Motor neuron (in vitro differentiated cells): ENCODE results near the gene SNRNP200. TPM values are rescaled to one million over a fixed set of nuclear protein-coding genes. Genes with fewer than 3 reads are reported as not detected.

Experiments used
- ATAC-seq, 8 experiments: fragments of 200-7000 bp; cut with Tn5 transposase; replicated peaks in 6 of 8; 2 replicates each; pipeline ENCODE4 v1.8.0; 2021; ENCODE audit warnings: mild to moderate bottlenecking in 8 of 8, moderate library complexity in 8 of 8
- H3K27ac ChIP-seq, 2 donors: fragments of 250-450 bp; sonication (Bioruptor Pico); 2 replicates each; pipeline ENCODE4 v1.9.0; 2021; ENCODE audit warnings: antibody characterized with exemption in 2 of 2, mild to moderate bottlenecking in 2 of 2, moderate library complexity in 1 of 2
- H3K4me1 ChIP-seq, 2 donors: fragments of 250-450 bp; sonication (Bioruptor Pico); replicated peaks in 1 of 2; 2 replicates each; pipeline ENCODE4 v1.6.1; 2021; ENCODE audit warnings: antibody characterized with exemption in 2 of 2, mild to moderate bottlenecking in 2 of 2, moderate library complexity in 1 of 2
- H3K4me3 ChIP-seq, 5 donors: fragments of 250-450 bp; sonication (Bioruptor Pico); 2 replicates each; pipeline ENCODE4 v1.9.0; 2021; ENCODE audit warnings: antibody characterized with exemption in 5 of 5, mild to moderate bottlenecking in 5 of 5, moderate library complexity in 4 of 5
- WGBS, 10 experiments: fragments of 450-650 bp; shearing (Covaris generic); methylation state at CpG; one replicate each; pipeline ENCODE4 v1.0.0; 2022; 5-methylcytosine and 5-hydroxymethylcytosine counted together
- in situ Hi-C, 9 experiments: fragments of 400-800 bp; cut with MboI; loops; one replicate each; pipeline ENCODE4 v1.15.0; 2021; ENCODE audit warnings: low sequenced_read_pairs in 9 of 9, low pct_unique_long_range_greater_than_20kb in 2 of 9; ENCODE audit not compliant: unreplicated experiment in 9 of 9
- total RNA-seq, 8 experiments: library from RNA; unstranded; fragments of 300-600 nt; gene quantifications; 2 replicates each; pipeline versions ENCODE4 v1.2.3 to v1.2.4, GENCODE V29; 2022

Gene SNRNP200
- 100 to 1,000 TPM in 4 of 8 experiments, 10 to 100 TPM in 4; 50.1 to 150 (median 97.9) TPM for total RNA-seq

DNA sequence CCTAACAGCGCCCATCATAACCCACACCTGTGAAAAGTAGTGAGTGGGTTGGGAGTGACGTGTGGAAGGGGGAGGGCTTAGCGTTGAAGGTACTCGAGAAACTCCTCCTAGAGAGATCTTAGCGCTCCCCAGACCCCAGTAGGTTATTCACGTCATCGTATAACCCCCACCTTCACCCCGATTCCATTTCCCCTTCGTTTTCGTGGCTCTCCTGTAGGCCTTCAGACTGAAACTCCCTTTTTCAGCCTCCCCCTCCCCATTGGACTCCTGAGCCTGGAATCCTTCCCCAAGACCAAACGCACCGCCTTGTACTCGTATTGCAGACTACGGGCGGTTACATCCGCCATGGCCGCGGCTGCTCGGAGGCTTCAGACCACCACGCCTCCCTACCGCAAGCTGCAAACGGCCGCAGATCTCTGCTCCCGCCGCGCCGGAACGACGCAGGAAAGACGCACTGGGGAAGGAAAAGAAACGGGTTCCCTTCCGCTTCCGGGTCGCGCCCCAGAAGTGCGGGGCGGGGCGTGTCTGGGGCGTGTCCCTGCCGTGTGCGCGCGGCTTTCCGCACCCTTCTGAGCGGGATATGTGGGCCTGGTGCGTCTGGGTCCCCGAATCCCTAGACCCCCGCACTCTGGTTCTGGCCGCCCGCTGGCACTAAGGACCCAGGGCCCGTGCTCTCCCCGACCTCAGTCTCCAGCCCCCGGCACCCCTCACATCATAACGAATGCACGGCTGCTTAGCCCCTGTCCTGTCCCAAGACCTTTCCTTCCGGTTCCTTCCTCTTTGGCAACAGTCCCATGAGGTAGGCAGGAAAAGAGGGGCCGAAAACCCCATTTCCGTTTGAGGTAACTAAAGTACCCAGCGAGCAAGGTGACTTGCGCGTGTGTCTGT, at the start of gene SNRNP200:
Gene SNRNP200, minus strand, starts transcription at position 456 of the 888 bp plus-strand sequence. Its CDS starts 109 bp downstream, at position 347.
- in situ Hi-C loops = loop anchor here in 1 of 9 experiments (25.0 kb wide), 1 partner anchor 107 kb away; no protein-coding TSS in a partner anchor
- peak; percentile 95 to 99 (median 98) for ATAC-seq
- Histone ChIP-seq H3K4me3 (peak within 1 kb of the TSS; percentile 57 to 99 (median 83)), H3K4me1 (peaks cover 11 to 15% of the 10 kb centered on the region in 2 donors), H3K27ac (peak within 1 kb of the TSS; percentile 84 to 97)
- WGBS, 10 experiments = 0 to 4% (median 0%) methylated on average over 2 to 22 of the region's 61 CpGs; no CpG with 5 or more reads in 5 of the 10 experiments

DNA sequence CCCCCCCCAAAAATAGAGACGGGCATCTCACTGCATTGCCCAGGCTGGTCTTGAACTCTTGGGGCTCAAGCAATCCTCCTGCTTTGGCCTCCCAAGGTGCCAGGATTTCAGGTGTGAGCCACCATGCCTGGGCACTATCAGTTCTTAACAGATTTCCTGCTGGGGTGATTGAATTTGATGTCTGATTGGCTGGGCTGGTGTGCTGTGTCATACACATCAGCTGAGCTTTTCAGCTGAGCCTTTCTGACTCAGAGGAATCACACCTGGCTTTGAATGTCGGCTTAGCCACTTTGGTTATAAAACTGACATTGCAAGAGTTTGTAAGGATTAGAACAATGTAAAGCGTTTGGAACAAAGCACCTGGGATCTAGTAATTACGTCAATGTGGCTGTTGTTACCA, 49.1 kb upstream of the SNRNP200 start:
- Histone ChIP-seq H3K27ac (no peak overlapping the region), H3K4me3 (no peak overlapping the region), H3K4me1 (no peaks in the 10 kb centered on the region)
- 84 to 100% (median 96%) methylated on average over 2 to 4 of the region's 4 CpGs; no CpG with 5 or more reads in 1 of the 10 experiments for WGBS, 10 experiments
- no peak for ATAC-seq
- in situ Hi-C loops = no loop called here

- Histone ChIP-seq H3K4me3 (no peak overlapping the region), H3K27ac (no peak overlapping the region), H3K4me1 (no peaks in the 10 kb centered on the region)
- 17 to 100% (median 92%) methylated on average over 1 to 3 of the region's 4 CpGs; no CpG with 5 or more reads in 4 of the 10 experiments for WGBS, 10 experiments
- no peak for ATAC-seq
- in situ Hi-C loops = no loop called here
These were observed 48.3 kb upstream of the SNRNP200 start for GRCh38 chr2:96353606-96354101.

GRCh38 chr2:96353032-96353561, 47.8 kb upstream of the SNRNP200 start:
- in situ Hi-C loops = no loop called here
- Histone ChIP-seq H3K4me3 (no peak overlapping the region), H3K27ac (no peak overlapping the region), H3K4me1 (no peaks in the 10 kb centered on the region)
- 0 to 100% (median 42%) methylated on average over 1 to 6 of the region's 9 CpGs; no CpG with 5 or more reads in 4 of the 10 experiments for WGBS, 10 experiments
- peak in 4 of 8 experiments; percentile 63 to 100 (median 98) for ATAC-seq

DNA sequence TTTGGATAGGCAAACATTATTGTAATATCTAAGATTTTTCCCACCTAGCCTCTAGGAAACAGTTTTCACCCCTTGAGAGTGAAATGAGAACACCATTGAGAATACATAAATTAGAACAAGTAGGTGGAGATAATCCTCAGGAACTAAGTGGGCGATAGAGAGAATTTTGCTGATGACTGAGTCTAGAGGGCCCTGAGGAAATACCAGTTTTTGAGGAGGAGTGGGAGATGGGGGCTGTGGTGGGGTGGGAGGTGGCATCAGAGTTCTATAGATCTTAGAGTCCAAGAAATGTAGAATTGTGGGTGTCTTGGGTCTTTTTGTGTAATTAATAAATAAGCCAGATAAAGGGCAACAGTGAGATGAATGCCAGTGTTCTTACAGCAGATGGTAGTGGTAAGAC, 42.0 kb upstream of the SNRNP200 start:
- no peaks in the 10 kb centered on the region for H3K4me1 ChIP-seq
- no peak for ATAC-seq
- H3K27ac ChIP-seq = no peak overlapping the region
- in situ Hi-C loops = no loop called here
- no peak overlapping the region for H3K4me3 ChIP-seq
- 80% methylated on average over 1 of the region's 1 CpG; no CpG with 5 or more reads in 9 of the 10 experiments for WGBS, 10 experiments

- Histone ChIP-seq H3K4me1 (no peaks in the 10 kb centered on the region), H3K27ac (no peak overlapping the region), H3K4me3 (no peak overlapping the region)
- in situ Hi-C loops = no loop called here
- no peak for ATAC-seq
- 80 to 100% (median 98%) methylated on average over 1 to 5 of the region's 6 CpGs; no CpG with 5 or more reads in 2 of the 10 experiments for WGBS, 10 experiments
These were observed 40.6 kb upstream of the SNRNP200 start for GRCh38 chr2:96345868-96346462.

GRCh38 chr2:96345438-96345837, 40.1 kb upstream of the SNRNP200 start:
- peak in 5 of 8 experiments; percentile 38 to 89 (median 70) for ATAC-seq
- in situ Hi-C loops = no loop called here
- Histone ChIP-seq H3K27ac (no peak overlapping the region), H3K4me3 (no peak overlapping the region), H3K4me1 (no peaks in the 10 kb centered on the region)
- 70 to 100% (median 93%) methylated on average over 1 to 3 of the region's 4 CpGs for WGBS, 10 experiments

GRCh38 chr2:96344011-96344410, 38.7 kb upstream of the SNRNP200 start:
- WGBS, 10 experiments = 86 to 100% (median 96%) methylated on average over 1 to 5 of the region's 5 CpGs; no CpG with 5 or more reads in 3 of the 10 experiments
- H3K4me1 ChIP-seq = no peaks in the 10 kb centered on the region
- H3K4me3 ChIP-seq = no peak overlapping the region
- no peak for ATAC-seq
- in situ Hi-C loops = no loop called here
- H3K27ac ChIP-seq = no peak overlapping the region

GRCh38 chr2:96342085-96342484, 36.7 kb upstream of the SNRNP200 start:
- H3K4me3 ChIP-seq = no peak overlapping the region
- no peak overlapping the region for H3K27ac ChIP-seq
- in situ Hi-C loops = no loop called here
- ATAC-seq = peak in 2 of 8 experiments; percentile 38 to 39
- no peaks in the 10 kb centered on the region for H3K4me1 ChIP-seq
- 63 to 100% (median 90%) methylated on average over 1 to 6 of the region's 6 CpGs; no CpG with 5 or more reads in 2 of the 10 experiments for WGBS, 10 experiments

- no peak overlapping the region for H3K4me3 ChIP-seq
- no peak for ATAC-seq
- WGBS, 10 experiments = 87 to 100% (median 97%) methylated on average over 1 to 14 of the region's 14 CpGs; no CpG with 5 or more reads in 3 of the 10 experiments
- peaks cover 0 to under 1% of the 10 kb centered on the region in 2 donors for H3K4me1 ChIP-seq
- H3K27ac ChIP-seq = no peak overlapping the region
- in situ Hi-C loops = no loop called here
These were observed 36.3 kb upstream of the SNRNP200 start for GRCh38 chr2:96341641-96342040.

- 80 to 100% (median 95%) methylated on average over 1 to 5 of the region's 9 CpGs; no CpG with 5 or more reads in 6 of the 10 experiments for WGBS, 10 experiments
- in situ Hi-C loops = no loop called here
- no peak overlapping the region for H3K4me3 ChIP-seq
- no peak overlapping the region for H3K27ac ChIP-seq
- no peak for ATAC-seq
- peaks cover 0 to 6% of the 10 kb centered on the region in 2 donors for H3K4me1 ChIP-seq
These were observed 35.4 kb upstream of the SNRNP200 start for GRCh38 chr2:96340493-96341414.

- H3K4me3 ChIP-seq = no peak overlapping the region
- in situ Hi-C loops = no loop called here
- no peak for ATAC-seq
These were observed 31.5 kb upstream of the SNRNP200 start for GRCh38 chr2:96336873-96337272.

More at GRCh38 chr2:96336873-96337272, 31.5 kb upstream of the SNRNP200 start:
- Histone ChIP-seq H3K27ac (no peak overlapping the region), H3K4me1 (peaks cover 0 to 6% of the 10 kb centered on the region in 2 donors)
- WGBS, 10 experiments = 75 to 100% (median 89%) methylated on average over 1 to 3 of the region's 3 CpGs
